SK-N-SH treated with all-trans-retinoic acid at 6 μM for 48 hours (cell line): ENCODE data around the gene SLC66A1.

ENCODE experiments used
- ATAC-seq: fragments of 200-7000 bp; cut with Tn5 transposase; 3 replicates; pipeline ENCODE4 v1.9.1; 2020; ENCODE audit warnings: mild to moderate bottlenecking, moderate library complexity
- ARNTL ChIP-seq: fragments of 450-650 bp; formaldehyde crosslinking; IDR thresholded peaks from 2 replicates; pipeline ENCODE4 v1.5.0; 2020; ENCODE audit warnings: low read depth, mild to moderate bottlenecking, moderate library complexity, borderline replicate concordance
- BACH2 ChIP-seq: fragments of 250-450 bp; sonication (Bioruptor Pico); IDR thresholded peaks from 2 replicates; pipeline ENCODE4 v1.9.0; 2021; ENCODE audit warnings: mild to moderate bottlenecking, borderline replicate concordance
- CSDC2 ChIP-seq: fragments of 250-450 bp; sonication (Bioruptor Pico); IDR thresholded peaks from 2 replicates; pipeline ENCODE4 v1.5.0; 2020; ENCODE audit warnings: mild to moderate bottlenecking, moderate library complexity
- ESRRG ChIP-seq: fragments of 250-450 bp; sonication (Bioruptor Pico); IDR thresholded peaks from 2 replicates; pipeline ENCODE4 v1.6.1; 2021; ENCODE audit warnings: mild to moderate bottlenecking
- GLIS3 ChIP-seq: fragments of 250-450 bp; sonication (Bioruptor Pico); IDR thresholded peaks from 2 replicates; pipeline ENCODE4 v1.5.0; 2020; ENCODE audit warnings: mild to moderate bottlenecking, moderate library complexity
- ISL1 ChIP-seq: fragments of 250-450 bp; sonication (Bioruptor Pico); IDR thresholded peaks from 2 replicates; pipeline ENCODE4 v2.1.2; 2022; ENCODE audit warnings: mild to moderate bottlenecking, moderate library complexity
- OSR1 ChIP-seq: fragments of 250-450 bp; sonication (Bioruptor Pico); IDR thresholded peaks from 2 replicates; pipeline ENCODE4 v1.8.0; 2022; ENCODE audit warnings: moderate library complexity, mild to moderate bottlenecking, inconsistent platforms
- RARB ChIP-seq: fragments of 250-450 bp; sonication (Bioruptor Pico); IDR thresholded peaks from 2 replicates; pipeline ENCODE4 v1.8.0; 2021; ENCODE audit warnings: mild to moderate bottlenecking, moderate library complexity
- SNAI2 ChIP-seq: fragments of 250-450 bp; sonication (Bioruptor Pico); IDR thresholded peaks from 2 replicates; pipeline ENCODE4 v1.5.0; 2020; ENCODE audit warnings: mild to moderate bottlenecking, moderate library complexity
- TCF4 ChIP-seq: fragments of 250-450 bp; sonication (Bioruptor Pico); IDR thresholded peaks from 2 replicates; pipeline ENCODE4 v1.8.0; 2021; ENCODE audit warnings: mild to moderate bottlenecking, moderate library complexity, borderline replicate concordance
- TOX ChIP-seq: fragments of 250-450 bp; sonication (Bioruptor Pico); IDR thresholded peaks from 2 replicates; pipeline ENCODE4 v1.8.0; 2021; ENCODE audit warnings: mild to moderate bottlenecking, moderate library complexity, borderline replicate concordance
- ZC3H10 ChIP-seq: fragments of 250-450 bp; sonication (Bioruptor Pico); IDR thresholded peaks from 2 replicates; pipeline ENCODE4 v1.5.1; 2021; ENCODE audit warnings: mild to moderate bottlenecking, moderate library complexity
- ZFP3 ChIP-seq: fragments of 250-450 bp; sonication (Bioruptor Pico); IDR thresholded peaks from 2 replicates; pipeline ENCODE4 v1.5.0; 2020; ENCODE audit warnings: mild to moderate bottlenecking, moderate library complexity
- ZFP30 ChIP-seq: fragments of 450-650 bp; formaldehyde crosslinking; IDR thresholded peaks from 2 replicates; pipeline ENCODE4 v1.5.0; 2022; ENCODE audit warnings: mild to moderate bottlenecking, moderate library complexity
- ZNF565 ChIP-seq: fragments of 450-650 bp; formaldehyde crosslinking; conservative IDR thresholded peaks from 2 replicates; pipeline ENCODE4 v1.5.0; 2020; ENCODE audit warnings: low read depth, mild to moderate bottlenecking, moderate library complexity
- ZNF70 ChIP-seq: fragments of 450-650 bp; formaldehyde crosslinking; IDR thresholded peaks from 2 replicates; pipeline ENCODE4 v1.5.0; 2020; ENCODE audit warnings: mild to moderate bottlenecking, moderate library complexity
- ZNF8 ChIP-seq: fragments of 450-650 bp; formaldehyde crosslinking; IDR thresholded peaks from 2 replicates; pipeline ENCODE4 v1.5.0; 2020; ENCODE audit warnings: mild to moderate bottlenecking, moderate library complexity
- TF ChIP-seq, protein P1 (sequence below): fragments of 250-450 bp; sonication (Bioruptor Pico); IDR thresholded peaks from 2 replicates; pipeline ENCODE4 v1.5.0; 2020; ENCODE audit warnings: mild to moderate bottlenecking, moderate library complexity
- TF ChIP-seq, protein P2 (sequence below): fragments of 250-450 bp; sonication (Bioruptor Pico); IDR thresholded peaks from 2 replicates; pipeline ENCODE4 v1.5.1; 2021; ENCODE audit warnings: mild to moderate bottlenecking, moderate library complexity
- TF ChIP-seq, protein P3 (sequence below): fragments of 250-450 bp; sonication (Bioruptor Pico); IDR thresholded peaks from 2 replicates; pipeline ENCODE4 v1.8.0; 2021; ENCODE audit warnings: low read depth, mild to moderate bottlenecking, moderate library complexity, borderline replicate concordance
- TF ChIP-seq, protein P4 (sequence below): fragments of 250-450 bp; sonication (Bioruptor Pico); IDR thresholded peaks from 2 replicates; pipeline ENCODE4 v1.5.1; 2020; ENCODE audit warnings: low read depth, mild to moderate bottlenecking, moderate library complexity

SLC66A1 gene

DNA sequence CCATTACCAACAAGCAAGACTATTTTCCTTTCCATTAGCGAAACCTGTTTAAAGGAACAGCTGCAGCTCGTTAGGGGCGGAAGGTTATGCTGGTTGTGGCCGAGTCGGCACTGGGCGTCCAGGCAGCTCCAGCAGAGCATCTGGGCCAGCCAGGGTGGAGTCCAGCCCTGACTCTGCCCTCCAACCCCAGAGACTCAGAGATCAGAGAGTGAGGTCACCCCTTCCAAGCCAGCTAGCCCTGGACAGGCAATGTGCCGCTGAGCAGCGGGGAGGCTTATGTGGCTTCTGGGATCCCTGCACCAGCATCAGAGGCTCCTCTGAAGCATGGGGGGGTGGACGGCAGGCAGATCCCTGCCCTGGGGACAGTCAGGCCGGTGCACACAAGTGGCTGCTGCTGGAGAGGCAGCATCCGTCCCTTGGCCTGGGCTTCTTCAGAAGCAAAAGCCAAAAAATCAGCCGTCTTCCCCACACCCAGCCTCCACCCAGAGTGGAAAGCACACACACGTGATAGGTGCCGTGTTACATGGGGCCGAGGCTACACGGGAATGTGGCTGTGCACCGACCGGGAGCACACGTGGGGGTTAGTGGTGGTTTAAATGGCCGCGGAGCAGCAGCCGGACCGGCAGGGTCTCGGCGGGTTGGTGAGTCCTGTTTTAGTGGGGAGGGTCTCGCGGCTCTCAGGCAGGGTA lies 30.1 kb downstream of the SLC66A1 start:
- ATAC-seq, result no peak
- no peak for TF ChIP-seq ZNF565
- no peak for TF ChIP-seq ZFP3 (CRISPR knock-in tag)
- no peak for TF ChIP-seq GLIS3 (CRISPR knock-in tag)
- TF ChIP-seq SNAI2 (CRISPR knock-in tag), result no peak

DNA sequence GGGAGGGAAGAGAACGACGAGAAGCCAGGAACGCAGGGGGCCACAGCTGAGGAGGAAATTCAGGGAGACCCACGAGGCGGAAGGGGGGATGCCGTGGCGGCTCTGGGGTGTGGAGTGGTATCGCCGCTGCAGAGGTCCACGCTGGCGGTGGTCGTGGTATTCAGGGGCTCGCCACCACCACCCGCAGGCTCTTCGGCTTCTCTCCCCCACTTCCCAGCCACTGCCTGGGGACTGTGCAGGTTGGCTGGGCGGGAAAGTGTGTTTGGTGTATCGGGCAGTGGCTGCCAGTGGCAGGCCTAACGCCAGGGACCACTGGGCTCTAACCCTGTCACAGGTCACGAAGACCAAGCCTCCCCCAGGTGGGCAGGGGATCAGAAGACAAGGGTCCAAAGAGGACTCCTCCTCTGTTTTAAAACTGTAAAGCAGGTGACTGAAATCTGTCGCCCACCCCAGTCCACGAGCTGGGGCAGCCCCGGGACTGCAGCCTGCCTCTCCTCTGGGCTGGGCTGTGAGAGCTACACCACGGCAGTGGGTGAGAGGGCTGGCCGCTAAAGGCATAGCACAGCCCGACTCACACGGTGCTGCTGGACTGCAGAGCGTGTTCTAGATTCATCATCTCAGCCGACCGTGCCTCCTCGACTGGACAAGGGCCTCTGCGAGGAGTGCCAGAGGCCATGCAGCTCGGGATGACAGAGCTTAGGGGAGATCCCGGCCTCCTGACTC lies 30.9 kb downstream of the SLC66A1 start:
- no peak for ATAC-seq
- TF ChIP-seq, protein P1, sequence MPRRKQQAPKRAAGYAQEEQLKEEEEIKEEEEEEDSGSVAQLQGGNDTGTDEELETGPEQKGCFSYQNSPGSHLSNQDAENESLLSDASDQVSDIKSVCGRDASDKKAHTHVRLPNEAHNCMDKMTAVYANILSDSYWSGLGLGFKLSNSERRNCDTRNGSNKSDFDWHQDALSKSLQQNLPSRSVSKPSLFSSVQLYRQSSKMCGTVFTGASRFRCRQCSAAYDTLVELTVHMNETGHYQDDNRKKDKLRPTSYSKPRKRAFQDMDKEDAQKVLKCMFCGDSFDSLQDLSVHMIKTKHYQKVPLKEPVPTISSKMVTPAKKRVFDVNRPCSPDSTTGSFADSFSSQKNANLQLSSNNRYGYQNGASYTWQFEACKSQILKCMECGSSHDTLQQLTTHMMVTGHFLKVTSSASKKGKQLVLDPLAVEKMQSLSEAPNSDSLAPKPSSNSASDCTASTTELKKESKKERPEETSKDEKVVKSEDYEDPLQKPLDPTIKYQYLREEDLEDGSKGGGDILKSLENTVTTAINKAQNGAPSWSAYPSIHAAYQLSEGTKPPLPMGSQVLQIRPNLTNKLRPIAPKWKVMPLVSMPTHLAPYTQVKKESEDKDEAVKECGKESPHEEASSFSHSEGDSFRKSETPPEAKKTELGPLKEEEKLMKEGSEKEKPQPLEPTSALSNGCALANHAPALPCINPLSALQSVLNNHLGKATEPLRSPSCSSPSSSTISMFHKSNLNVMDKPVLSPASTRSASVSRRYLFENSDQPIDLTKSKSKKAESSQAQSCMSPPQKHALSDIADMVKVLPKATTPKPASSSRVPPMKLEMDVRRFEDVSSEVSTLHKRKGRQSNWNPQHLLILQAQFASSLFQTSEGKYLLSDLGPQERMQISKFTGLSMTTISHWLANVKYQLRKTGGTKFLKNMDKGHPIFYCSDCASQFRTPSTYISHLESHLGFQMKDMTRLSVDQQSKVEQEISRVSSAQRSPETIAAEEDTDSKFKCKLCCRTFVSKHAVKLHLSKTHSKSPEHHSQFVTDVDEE (CRISPR knock-in tag), result no peak
- TF ChIP-seq GLIS3 (CRISPR knock-in tag) (no peak), ARNTL (CRISPR knock-in tag) (no peak), ZFP3 (CRISPR knock-in tag) (no peak), ZFP30 (no peak), ISL1 (CRISPR knock-in tag) (no peak), ZNF70 (CRISPR knock-in tag) (no peak), ZC3H10 (CRISPR knock-in tag) (no peak), CSDC2 (no peak), SNAI2 (CRISPR knock-in tag) (no peak), TCF4 (no peak), TOX (CRISPR knock-in tag) (no peak), ESRRG (no peak), BACH2 (CRISPR knock-in tag) (no peak), ZNF565 (no peak), ZNF8 (CRISPR knock-in tag) (no peak), OSR1 (CRISPR knock-in tag) (no peak)
- TF ChIP-seq, protein P2, sequence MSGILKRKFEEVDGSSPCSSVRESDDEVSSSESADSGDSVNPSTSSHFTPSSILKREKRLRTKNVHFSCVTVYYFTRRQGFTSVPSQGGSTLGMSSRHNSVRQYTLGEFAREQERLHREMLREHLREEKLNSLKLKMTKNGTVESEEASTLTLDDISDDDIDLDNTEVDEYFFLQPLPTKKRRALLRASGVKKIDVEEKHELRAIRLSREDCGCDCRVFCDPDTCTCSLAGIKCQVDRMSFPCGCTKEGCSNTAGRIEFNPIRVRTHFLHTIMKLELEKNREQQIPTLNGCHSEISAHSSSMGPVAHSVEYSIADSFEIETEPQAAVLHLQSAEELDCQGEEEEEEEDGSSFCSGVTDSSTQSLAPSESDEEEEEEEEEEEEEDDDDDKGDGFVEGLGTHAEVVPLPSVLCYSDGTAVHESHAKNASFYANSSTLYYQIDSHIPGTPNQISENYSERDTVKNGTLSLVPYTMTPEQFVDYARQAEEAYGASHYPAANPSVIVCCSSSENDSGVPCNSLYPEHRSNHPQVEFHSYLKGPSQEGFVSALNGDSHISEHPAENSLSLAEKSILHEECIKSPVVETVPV (CRISPR knock-in tag), result no peak
- TF ChIP-seq, protein P3, sequence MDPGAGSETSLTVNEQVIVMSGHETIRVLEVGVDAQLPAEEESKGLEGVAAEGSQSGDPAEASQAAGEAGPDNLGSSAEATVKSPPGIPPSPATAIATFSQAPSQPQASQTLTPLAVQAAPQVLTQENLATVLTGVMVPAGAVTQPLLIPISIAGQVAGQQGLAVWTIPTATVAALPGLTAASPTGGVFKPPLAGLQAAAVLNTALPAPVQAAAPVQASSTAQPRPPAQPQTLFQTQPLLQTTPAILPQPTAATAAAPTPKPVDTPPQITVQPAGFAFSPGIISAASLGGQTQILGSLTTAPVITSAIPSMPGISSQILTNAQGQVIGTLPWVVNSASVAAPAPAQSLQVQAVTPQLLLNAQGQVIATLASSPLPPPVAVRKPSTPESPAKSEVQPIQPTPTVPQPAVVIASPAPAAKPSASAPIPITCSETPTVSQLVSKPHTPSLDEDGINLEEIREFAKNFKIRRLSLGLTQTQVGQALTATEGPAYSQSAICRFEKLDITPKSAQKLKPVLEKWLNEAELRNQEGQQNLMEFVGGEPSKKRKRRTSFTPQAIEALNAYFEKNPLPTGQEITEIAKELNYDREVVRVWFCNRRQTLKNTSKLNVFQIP (CRISPR knock-in tag), result no peak
- TF ChIP-seq, protein P4, sequence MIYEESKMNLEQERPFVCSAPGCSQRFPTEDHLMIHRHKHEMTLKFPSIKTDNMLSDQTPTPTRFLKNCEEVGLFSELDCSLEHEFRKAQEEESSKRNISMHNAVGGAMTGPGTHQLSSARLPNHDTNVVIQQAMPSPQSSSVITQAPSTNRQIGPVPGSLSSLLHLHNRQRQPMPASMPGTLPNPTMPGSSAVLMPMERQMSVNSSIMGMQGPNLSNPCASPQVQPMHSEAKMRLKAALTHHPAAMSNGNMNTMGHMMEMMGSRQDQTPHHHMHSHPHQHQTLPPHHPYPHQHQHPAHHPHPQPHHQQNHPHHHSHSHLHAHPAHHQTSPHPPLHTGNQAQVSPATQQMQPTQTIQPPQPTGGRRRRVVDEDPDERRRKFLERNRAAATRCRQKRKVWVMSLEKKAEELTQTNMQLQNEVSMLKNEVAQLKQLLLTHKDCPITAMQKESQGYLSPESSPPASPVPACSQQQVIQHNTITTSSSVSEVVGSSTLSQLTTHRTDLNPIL (CRISPR knock-in tag), result no peak

DNA sequence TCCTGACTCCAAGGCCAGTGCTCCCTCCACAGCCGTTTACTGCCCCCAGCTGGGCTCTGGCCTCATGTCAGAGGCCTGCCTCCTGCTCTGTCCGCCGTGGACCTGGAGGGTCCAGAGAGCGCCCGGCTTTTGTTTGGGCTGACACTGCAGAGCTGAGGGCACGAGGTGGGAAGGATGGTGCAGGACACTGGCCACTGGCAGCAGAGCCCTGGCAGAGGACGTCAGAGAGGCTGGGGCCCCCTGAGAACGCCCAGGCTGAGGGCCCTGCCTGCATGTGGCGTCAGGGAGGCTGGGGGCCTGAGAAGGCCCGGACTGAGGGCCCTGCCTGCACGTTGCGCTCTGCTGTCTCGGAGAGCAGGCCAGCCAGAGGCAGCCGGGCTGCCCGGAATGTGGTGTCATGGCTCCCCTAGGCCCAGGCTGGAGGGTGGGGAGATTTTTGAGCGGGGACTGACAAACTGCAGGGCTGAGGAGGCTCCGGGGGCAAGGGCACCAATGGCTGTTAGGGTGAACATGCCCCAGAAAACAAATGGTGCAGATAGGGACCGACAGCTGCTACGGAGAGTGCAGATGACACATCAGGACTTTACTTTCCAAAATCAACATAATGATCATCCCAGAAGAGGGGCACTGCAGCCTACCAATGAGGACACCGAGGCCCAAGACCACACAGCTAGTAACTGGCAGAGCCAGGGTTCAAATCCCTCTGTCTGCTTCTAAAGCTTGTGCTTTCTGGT lies 31.7 kb downstream of the SLC66A1 start:
- no peak for ATAC-seq
- TF ChIP-seq, protein P4 (CRISPR knock-in tag), result no peak
- TF ChIP-seq, protein P2 (CRISPR knock-in tag), result no peak
- TF ChIP-seq ISL1 (CRISPR knock-in tag) (no peak), CSDC2 (no peak), RARB (CRISPR knock-in tag) (no peak)
- TF ChIP-seq, all 23 proteins: peak for 0
